GM19193 (cell line): ENCODE results near the gene TRIM31.

Experiments used
- POLR2A ChIP-seq: IDR thresholded peaks from 4 replicates; pipeline ENCODE4 v1.6.1; 2011; ENCODE audit not compliant: insufficient read depth, insufficient read length; ENCODE audit errors: extremely low read depth

TRIM31 gene, protein sequence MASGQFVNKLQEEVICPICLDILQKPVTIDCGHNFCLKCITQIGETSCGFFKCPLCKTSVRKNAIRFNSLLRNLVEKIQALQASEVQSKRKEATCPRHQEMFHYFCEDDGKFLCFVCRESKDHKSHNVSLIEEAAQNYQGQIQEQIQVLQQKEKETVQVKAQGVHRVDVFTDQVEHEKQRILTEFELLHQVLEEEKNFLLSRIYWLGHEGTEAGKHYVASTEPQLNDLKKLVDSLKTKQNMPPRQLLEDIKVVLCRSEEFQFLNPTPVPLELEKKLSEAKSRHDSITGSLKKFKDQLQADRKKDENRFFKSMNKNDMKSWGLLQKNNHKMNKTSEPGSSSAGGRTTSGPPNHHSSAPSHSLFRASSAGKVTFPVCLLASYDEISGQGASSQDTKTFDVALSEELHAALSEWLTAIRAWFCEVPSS

DNA sequence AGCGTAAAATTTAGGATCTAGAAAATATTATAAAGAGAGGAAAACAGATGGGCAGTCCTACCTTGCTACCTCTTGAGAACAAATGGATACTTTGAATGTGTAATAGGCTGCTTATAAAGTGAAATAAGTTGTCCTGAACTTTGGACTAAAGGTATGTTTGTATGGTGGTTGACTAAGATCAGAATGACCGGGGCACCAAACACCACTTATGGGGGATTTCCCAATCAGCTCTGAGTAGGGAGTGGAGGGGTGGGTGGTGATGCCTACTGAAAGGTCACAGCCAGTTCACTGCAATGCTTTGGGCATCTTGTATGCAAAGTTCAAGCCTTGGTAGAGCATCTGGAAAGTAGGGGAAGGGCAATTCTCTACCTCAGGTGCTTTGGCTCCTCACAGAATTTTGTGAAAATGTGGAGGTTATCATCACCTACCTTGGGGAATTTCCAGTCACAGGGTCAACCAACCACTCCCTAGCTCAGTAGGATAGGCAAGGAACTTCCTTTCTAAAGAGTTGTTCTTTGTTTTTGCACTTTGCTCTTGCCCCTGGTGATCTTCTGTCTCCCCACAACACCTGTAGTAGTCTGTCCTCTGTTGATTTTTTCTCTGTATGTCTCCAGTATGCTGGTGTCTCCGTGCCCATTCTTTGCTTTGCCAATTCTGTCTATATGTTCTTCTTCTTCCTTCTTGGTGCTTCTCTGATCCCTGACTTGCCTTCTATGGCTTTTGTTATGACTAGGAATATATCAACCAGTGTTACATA lies at the start of gene TRIM31:
Gene TRIM31, minus strand, starts transcription at position 88 of the 757 bp plus-strand sequence. CDS start 285 bp downstream, outside the sequence.
- TF ChIP-seq POLR2A: no peak

GRCh38 chr6:30162265-30163089 lies 49.6 kb upstream of the TRIM31 start:
- TF ChIP-seq POLR2A: no peak

DNA sequence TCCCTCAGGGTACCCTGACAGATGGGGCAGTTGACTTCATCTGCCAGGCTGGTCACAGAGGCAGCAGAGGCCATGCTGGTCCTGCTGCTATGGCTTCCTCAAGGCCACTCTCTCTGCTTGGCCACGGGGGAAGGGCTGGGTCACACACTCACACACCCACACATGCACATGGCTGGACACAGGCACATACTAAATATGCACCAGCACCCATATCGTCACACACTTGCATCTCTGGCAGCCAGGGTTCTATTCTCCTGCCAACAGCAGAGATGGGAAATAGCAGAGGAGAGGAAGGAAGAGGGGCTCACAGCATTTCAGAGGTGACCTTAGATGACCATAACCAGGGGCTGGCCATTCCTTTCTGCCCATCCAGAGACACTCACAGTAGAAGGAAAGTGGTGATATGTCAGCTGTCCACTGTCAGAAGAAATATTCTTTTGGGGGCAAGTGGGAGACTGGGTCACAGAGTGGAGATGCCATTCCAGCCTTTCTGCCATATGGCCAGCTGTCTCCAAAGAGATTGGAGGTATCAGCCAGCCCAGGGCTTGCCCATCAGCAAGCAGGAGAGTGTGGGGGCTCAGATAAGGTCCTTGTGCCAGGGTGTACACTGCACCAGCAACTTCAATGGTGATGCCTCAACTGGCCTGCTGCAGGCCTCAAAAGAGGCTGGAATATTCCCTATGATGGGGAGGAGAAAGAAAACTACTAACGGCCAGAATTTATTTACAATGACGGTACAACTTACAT lies 48.1 kb upstream of the TRIM31 start, which contains the start of gene TRIM10:
Gene TRIM10, minus strand, starts transcription at position 427 of the 747 bp plus-strand sequence. Its CDS starts 353 bp downstream, at position 74.
- TF ChIP-seq POLR2A: no peak

GRCh38 chr6:30160008-30160784 lies 47.3 kb upstream of the TRIM31 start:
- no peak for TF ChIP-seq POLR2A

- TF ChIP-seq POLR2A: no peak
Observed at GRCh38 chr6:30158475-30159040, 45.7 kb upstream of the TRIM31 start.

DNA sequence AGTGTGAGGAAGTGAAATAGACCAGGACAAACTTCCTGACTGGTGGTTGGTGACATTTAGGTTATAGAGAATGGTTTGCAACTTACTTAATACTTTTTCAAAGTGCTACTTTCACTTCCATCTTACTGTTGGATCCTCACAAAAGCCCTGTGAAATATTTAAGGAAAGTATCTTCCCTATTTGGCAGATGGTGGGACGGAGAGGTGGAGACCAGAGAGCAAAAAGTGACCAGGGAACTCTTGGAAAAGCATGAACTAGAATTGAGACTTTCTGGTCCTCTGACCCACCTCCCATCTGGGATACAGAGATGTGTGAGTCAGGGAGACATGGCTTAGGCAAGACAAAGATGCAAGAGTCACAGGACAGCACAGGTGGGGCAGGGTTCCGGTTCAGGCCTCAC lies 45.1 kb upstream of the TRIM31 start:
- TF ChIP-seq POLR2A: no peak

DNA sequence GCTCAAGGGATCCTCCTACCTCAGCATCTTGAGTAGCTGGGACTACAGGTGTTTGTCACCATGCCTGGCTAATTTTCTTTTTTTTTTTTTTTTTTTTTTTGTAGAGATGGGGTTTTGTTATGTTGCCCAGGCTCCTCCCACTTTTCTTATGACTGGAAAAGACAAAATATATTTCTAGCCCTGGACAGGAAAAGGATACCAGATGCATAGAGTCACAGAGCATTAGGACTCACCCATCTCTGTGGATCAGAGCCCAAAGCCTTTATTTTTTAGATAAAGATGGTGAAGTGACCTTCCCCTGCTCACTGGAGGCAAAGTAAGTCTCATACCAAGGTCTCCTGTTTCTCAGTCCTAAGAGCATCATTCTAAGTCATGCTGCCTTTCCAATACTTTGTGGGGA lies 44.7 kb upstream of the TRIM31 start:
- no peak for TF ChIP-seq POLR2A

DNA sequence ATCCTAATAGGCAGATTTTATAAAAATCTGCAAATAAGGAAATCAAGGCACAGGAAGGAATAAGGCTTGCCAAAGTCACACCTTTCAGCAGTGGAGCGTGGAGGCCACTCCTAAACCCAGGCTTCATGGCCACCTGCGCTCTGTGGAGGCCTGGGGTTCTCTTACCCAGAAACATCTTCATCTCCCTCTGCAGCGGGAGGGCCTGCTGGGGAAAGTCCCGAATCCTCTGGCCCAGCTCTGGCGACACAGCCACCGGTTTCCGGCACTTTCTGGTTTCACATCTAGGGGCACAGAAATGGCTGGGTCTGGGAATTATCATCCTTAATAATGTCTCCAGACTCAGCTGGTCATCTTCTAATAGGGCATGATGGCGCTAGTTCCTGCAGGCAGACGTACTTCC lies 43.9 kb upstream of the TRIM31 start:
- TF ChIP-seq POLR2A: no peak

DNA sequence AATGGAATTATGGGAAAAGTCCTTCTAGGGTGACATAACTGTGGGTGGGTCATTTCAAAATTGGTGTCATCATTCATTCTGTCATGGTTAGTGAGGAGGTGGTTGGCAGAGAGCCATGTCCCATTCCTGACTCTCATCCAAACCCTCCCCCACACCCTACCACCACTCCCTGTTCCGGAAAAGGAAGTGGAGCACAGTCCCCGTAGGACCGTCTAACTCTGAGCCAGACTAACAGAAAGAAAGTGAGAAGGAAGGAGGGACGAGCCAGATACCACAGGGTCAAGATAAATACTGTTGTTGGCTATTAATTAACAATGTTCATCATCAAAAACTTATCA lies 43.3 kb upstream of the TRIM31 start:
- no peak for TF ChIP-seq POLR2A

GRCh38 chr6:30155520-30156261 lies 42.8 kb upstream of the TRIM31 start:
- TF ChIP-seq POLR2A: no peak

GRCh38 chr6:30154709-30155519 lies 42.0 kb upstream of the TRIM31 start:
- no peak for TF ChIP-seq POLR2A

- no peak for TF ChIP-seq POLR2A
Observed at GRCh38 chr6:30154061-30154460, 41.2 kb upstream of the TRIM31 start.
